ENCODE data around the gene DPCD.

Gene DPCD

DNA sequence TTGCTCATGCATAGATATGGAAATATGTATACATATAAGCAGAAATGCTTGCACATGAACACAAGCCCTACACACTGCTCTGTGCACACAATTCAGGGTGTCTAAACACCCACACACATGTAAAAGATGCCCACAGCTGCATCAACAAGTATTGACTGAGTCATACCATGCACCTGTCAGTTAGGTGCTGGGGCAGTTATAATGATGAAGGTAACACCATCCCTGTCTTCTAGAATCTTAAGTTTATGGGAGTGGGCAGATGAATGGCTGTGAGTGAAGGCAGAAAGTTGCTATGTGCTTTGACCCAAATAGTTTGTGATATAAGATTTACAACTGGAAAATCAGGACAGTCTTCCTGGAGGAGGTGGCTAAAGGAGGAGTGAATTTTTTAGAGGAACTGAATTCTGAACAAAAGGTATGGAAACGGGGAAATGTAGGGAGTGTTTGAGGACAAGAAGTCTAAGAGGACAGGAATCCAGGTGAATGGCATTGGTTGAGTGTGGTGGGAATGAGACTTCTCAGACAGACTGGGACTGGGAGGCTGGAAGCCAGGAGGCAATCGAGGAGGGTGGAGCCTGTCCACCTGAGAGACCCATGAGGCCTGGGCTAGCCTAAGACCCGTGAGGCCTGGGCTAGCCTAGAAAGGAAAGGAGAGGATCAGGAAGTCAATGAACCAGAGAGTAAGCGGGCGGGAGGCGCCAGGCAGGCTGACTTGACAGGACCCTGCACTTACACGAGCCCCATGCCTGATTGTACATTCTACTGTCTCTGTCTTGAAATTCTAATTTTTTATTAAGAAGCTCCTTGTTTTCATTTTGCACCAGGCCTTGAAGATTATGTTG is 20.7 kb upstream of the DPCD start:
- DNase-seq = no peak

DNA sequence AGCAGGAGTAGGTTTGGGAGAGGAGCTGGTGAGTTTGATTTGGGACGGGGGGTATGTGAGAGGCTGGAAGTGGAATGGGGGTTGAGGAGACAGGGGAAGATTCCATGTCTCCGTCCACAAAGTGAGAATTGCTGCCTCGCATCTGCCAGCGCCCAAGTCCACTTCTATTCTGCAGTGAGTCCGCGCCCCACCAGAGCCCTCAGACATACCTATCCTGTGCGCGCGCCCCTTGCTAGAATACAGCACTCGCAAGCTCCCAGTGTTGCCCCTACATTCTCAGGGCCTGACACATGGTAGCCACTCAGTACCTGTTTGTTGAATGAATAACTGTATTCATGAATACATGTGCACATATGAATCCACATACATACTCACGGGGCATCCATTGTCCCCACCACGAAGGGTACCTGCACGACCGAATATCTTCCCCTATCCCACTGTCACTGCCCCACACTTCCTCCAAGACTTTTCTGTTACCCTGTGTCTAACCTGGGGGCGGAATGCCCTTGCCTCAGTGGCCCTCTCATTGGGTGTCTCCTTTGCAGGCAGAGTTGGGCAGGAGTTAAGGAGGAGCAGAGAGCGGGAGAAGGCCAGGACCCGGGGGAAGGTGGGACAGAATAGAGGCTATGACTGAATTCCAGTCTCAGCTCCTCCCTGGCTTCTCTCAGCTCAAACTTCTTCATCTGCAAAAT is 19.9 kb upstream of the DPCD start:
- DNase-seq = no peak

GRCh38 chr10:101569323-101569621 is 18.8 kb upstream of the DPCD start:
- DNase-seq = no peak

- peak; percentile 91 for DNase-seq
Measured at GRCh38 chr10:101569622-101570427, 18.3 kb upstream of the DPCD start.

GRCh38 chr10:101570428-101571270 is 17.5 kb upstream of the DPCD start:
- DNase-seq = no peak

- DNase-seq = no peak
Measured at GRCh38 chr10:101571271-101571925, 16.7 kb upstream of the DPCD start.

GRCh38 chr10:101572126-101572525 is 16.0 kb upstream of the DPCD start:
- no peak for DNase-seq

- DNase-seq = peak; percentile 28
Measured at GRCh38 chr10:101572785-101573184, 15.3 kb upstream of the DPCD start.

DNA sequence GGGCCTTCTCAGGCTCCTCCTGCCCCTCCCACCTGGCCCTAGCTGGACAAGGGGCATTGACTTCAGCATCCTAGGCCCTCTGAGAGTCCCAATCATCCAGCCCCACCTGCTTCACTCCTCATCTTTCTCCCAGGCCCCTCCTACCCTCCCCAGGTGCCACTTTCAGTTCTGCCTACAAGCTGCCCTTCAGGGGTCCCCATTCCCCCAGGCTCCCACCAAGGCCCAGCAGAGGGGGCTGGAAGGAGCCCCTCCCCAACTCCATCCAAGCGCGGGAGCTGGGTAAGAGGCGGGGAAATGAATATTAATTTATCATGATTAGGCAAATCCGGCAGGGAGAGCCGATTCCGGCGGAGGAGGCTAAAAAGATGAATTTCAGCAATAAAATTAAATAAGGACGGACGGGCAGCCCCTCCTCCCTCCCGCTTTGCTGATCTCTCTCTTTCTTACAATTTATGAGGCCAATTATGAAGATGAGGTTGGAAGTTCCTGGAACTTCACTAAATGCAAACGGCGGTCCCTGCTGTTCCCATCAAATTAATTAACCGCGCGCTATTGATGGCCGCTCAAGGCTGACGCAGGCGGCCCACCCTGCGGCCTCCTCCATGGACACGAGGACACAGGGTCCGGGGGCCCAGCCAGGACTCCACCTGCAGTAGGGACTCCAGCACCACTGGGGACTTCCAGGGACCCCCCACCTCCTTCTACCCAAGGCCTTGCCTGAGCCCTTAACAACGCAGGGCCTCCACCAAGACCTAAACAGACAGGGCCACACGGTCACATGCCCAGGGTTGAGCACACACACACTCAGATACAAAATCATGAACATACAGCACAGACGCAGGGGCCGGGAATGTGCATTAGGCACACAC is 14.0 kb upstream of the DPCD start:
- no peak for DNase-seq

DNA sequence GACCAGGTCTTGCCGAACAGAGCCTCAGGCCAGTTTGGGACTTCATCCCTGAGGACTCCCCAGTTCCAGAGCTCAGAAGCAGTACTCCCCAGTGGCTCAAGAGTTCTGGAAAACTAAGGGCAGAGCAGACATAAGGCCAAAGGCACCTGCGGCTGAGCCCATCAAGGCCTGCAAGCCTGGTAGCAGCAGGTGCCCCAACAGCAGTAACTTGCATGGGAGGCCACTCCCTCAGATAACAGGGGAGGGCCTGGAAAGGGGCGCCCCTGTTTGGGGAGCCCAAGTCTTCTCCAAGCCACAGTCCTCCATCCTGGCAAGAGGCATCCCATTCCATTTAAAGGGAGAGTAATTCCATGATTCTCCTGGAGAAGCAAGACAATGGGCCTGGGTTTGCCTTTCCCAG is 13.0 kb upstream of the DPCD start:
- DNase-seq = no peak

- DNase-seq = peak; percentile 97
Measured at GRCh38 chr10:101575580-101576210, 12.4 kb upstream of the DPCD start.

GRCh38 chr10:101576211-101576863 is 11.8 kb upstream of the DPCD start:
- DNase-seq = peak; percentile 49

- DNase-seq = no peak
Measured at GRCh38 chr10:101577121-101577871, 10.8 kb upstream of the DPCD start.

- DNase-seq = no peak
Measured at GRCh38 chr10:101578192-101578591, 9.9 kb upstream of the DPCD start.

DNA sequence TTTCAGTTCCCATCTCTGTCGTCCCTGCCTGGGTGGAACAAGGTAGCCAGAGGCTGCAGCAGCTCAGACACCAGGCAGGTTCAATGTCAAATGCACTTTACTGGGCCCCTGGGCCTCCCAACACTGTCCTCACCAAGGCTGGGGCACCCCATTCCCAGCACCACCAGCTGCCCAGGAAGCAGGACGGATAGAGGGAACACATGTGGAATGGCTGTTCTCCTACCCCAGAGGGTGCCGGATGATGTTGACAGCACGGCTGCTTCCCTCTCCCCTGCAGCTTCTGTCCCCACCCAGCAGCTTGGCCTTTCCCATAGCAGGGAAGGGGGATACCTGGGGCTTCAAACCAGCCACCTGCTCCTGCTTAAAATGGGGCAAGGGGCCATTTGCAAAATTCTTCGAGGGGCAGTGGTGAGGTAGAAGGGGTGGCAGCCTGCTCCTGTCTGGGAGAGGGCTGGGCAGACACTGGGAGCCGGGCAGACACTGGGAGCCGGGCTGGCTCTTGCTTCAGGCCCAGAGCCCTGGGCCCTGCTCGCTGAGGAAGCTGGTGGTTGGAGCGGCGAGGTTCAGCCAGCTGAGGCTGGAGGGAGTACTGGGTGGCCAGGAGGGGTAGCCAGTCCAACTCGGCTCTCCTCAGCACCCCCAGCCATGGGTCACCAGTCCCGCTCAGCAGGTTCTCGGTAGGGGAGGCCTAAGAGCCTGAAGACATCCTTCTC is 9.2 kb upstream of the DPCD start:
- DNase-seq = no peak

GRCh38 chr10:101579516-101579870 is 8.6 kb upstream of the DPCD start:
- DNase-seq = no peak

- no peak for DNase-seq
Measured at GRCh38 chr10:101580486-101581399, 7.4 kb upstream of the DPCD start.

DNA sequence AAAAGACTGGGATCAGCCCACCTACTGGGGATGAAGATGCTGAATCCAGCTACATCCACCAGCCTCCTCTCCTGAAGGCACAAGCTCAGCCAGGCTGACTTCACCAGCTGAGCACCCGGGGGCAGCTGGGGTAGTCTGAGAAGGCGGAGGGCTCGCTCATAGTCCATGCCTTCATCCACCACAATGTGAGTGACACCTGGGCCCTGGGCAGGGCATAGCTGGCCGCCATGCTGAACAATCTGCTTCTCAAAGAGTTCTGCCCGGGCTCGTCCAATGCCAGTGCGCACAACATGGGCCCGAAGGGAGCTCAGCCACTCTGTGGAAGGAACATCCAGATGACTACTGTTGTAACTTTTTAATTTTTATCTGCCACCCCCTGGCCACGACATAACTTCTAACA is 2.3 kb upstream of the DPCD start:
- no peak for DNase-seq
